RKO (cell line): ENCODE results near the gene MIGA1.
"Not testable (repeated sequence)": the region's sequence is repeated elsewhere in the genome, so short reads cannot be mapped to it uniquely, and the experiment has no call there.

ENCODE experiments used
- DNase-seq: peaks from one replicate; pipeline ENCODE4 v3.0.0-alpha.2; 2016; ENCODE audit warnings: low spot score

MIGA1 gene

DNA sequence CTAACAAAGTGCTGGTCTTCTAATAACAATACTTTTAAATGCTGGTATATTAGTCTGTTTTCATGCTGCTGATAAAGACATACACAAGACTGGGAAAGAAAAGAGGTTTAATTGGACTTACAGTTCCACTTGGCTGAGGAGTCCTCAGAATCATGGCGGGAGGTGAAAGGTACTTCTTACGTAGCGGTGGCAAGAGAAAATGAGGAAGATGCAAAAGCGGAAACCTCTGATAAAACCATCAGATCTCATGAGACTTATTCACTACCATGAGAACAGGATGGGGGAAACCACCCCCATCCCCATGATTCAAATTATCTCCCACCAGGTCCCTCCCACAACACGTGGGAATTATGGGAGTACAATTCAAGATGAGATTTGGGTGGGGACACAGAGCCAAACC lies 139.5 kb downstream of the MIGA1 start:
- not testable (repeated sequence) for DNase-seq

DNA sequence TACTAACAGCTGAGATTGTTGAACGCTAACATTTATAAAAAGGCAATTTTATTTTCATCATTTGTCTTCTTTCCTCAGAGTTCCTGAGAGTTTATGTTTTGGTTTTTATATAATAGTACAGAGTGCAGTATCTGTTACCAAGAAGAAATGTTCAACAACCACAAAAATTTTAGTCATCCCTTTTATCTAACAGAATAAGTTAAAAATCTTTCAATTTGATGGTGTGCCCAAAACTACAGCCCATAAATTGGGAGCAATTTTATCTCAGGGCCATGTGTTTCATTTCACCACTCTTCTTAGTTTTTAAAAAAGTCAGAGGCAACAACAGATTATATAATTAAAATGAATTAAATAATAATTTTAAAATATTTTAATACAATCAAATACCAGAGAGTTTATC lies 146.1 kb downstream of the MIGA1 start:
- no peak for DNase-seq

DNA sequence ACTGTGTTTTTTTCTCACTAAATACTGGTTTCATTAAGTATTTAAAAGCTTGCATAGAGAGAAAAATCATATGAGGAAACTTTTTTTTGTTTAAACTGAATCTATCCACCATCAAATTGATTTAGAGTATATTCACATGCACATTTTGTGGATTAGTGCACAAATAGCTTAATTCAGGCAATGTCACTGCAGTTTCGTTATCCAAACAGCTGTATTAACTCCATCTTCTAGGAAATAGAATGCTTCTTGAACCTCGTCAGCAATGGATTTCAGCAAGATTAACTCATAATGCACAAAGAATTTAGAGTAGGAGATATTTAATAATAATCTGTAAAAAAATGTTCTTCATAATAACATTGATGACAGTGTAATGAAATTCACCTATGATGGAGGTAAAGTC lies 146.5 kb downstream of the MIGA1 start:
- DNase-seq: no peak

DNA sequence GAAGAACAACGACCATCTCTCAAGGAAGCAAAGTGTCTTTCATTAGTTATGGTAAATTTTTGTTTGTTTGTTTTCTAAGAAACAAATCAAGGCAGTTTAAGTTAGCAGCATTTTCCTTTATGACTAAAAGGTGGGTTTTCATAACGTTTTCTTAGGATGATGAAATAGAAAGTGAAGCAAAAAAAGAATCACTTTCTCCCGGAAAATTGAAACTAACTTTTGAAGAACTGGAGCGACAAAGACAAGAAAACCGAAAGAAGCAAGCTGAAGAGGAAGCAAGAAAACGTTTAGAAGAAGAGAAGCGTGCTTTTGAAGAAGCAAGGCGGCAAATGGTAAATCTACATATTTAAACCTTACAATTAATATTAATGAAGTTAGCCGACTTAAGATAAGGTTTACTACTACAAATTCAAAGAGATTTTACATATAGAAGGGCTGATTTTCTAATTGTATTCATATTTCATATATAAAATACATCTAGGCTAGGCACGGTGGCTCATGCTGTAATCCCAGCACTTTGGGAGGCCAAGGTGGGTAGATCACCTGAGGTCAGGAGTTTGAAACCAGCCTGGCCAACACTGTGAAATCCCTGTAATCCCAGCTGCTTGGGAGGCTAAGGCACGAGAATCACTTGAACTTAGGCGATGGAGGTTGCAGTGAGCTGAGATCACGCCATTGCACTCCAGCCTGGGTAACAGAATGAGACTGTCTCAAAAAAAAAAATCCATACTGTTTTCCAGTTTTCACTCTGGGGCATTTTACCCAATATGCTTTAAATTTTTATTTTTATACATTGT lies 147.3 kb downstream of the MIGA1 start:
- DNase-seq: no peak

DNA sequence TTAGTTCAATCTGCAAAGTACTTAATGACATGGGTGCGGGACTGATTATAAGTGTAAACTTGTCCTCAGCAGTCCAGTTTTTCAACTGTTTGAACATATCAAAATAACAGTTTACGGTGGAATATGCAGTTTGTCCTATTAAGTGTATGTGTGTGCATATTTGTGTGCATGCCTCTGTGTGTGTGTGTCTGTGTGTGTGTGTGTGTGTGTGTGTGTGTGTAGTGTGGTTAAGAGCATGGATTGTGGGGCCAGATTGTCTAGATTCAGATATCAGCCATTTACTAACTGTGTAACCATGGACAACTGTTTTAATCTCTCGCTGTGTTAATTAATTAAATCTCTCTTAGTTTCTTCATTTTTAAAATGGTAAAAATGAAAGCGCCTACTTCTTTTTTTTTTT lies 148.0 kb downstream of the MIGA1 start:
- DNase-seq: no peak
